OCI-M2 (cell line): ENCODE results near the gene NXPH2.

Source experiments
- DNase-seq: peaks from one replicate; lab custom pipeline; 2025; ENCODE audit not compliant: unreplicated experiment; lab: John Stamatoyannopoulos, UW

Gene NXPH2

GRCh38 chr2:138640921-138641676 lies 139.1 kb downstream of the NXPH2 start:
- no peak for DNase-seq

GRCh38 chr2:138637686-138638085 lies 142.5 kb downstream of the NXPH2 start:
- DNase-seq = no peak

DNA sequence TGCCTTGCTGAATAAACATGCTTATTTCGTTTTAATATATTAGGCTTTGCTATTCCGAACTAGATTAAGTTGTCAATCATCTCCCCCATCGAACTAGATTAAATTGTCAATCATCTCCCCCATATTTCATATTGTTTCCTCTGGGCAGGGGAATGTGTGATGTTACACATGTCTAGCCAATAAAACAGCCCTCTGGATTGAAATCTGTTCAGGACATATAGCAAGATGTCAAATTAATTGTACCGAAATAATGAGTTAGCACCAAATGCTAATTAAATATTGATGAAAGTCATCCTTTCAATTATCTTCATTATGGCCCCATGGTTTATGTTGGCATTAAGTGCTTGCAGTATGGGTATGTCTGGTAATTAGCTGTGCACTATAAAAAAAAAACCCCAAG lies 143.1 kb downstream of the NXPH2 start:
- no peak for DNase-seq

DNA sequence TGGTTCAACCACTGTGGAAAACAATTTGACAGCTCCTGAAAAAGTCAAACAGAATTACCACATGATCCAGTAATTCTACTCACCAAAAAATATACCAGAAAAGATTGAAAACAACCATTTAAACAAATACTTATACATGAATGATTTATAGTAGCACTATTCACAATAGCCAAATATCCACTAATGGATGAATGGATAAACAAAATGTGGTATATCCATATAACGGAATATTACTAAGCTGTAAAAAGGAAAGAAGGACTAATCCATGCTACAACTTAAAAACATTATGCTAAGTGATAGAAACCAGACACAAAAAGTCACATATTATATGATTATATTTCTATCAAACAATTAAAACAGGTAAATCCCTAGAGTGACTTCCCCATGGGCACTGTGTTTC lies 147.1 kb downstream of the NXPH2 start:
- no peak for DNase-seq

DNA sequence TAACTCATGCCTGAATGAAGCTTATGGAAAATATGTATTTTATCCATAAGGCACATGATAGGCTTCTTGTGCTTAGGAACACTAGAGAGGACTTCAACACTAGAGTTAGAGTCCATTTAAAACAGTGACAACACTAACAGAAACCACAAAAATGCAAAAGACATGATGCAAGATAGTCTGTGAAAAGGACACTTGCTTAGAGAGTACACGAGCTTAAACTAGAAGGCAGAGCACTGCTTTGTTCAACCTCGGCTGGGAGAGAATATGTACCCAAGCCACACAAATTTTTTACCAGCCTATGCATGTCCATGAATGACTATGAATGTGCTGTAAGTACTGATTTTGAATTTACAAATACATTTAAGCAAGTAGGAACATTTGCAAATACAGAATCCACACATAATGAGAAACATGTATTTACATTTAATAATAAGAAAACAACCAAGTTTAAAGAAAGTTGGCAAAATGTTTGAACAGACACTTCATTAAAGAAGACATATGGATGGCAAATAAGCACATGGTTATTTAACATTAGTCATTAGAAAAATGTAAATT lies 148.0 kb downstream of the NXPH2 start:
- DNase-seq = no peak

DNA sequence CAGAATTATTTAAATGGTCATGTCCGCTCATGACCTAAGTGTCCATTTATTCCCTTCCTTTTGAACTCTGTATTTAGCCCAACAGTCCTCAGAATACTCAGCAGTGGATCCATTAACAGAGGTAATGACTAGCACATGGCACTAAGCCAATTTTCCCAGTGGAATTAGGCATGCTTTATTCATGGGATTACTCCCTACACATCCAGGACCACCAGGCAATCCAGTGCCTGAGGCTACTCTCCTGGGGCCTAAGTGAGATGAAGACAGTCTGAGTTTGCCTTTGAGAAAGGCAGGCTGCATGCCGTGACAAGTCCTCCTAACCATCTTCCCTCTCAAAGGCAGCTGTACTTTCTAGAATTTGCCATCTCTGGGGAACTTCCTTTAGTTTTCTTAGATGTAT lies 150.0 kb downstream of the NXPH2 start:
- no peak for DNase-seq

DNA sequence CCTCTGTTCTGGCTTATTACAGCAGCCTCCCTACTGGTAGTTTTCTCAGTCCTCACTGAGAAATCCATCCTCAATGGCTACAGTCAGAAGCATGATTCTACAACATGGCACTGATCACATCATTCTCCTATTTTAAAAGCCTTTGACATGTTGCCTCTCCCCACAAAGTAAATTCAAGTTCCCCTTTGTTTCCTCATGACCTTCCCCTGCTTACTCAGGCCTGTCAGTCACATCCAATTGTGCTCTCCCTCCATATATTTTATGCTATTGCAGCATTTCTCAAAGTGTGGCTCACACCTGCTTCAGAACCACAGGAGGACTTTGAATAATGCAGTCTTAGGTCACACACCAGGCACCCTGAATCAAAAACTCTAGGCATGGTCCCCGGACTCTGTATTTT lies 154.0 kb downstream of the NXPH2 start:
- DNase-seq = no peak

DNA sequence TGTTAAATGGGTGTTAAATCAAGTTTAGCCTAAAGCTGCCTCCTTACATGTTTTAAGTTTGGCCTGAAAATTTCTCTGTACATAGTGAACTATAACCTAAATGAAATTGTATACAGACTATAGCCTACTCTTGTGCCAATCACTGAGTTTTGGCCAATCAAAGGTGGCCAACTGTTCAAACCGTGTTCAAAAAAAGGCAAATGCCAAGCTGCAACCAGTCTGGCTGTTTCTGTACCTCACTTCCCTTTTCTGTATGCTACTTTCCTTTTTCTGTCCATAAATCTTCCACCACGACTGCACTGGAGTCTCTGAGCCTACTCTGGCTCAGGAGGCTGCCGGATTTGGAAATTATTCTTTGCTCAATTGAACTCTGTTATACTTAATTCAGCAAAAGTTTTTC lies 157.6 kb downstream of the NXPH2 start:
- DNase-seq = no peak

DNA sequence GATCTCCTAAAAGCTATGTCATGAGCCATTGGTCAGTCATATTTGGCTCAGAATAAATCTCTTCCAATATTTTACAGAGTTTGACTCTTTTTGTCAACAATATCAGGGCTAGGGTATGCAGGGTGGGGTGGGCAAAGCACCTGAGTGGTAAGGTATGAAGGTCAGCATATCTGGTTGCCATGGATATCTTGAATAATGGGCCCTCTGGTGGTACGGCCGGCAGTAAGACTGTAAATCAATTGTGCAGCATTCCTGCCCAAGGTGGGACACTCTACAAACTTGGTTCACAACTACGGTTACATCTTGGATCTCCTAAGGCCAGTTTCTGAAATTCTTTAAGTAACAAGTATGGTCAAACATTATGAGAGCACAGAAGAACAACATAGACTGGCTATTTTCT lies 159.1 kb downstream of the NXPH2 start:
- DNase-seq = no peak

DNA sequence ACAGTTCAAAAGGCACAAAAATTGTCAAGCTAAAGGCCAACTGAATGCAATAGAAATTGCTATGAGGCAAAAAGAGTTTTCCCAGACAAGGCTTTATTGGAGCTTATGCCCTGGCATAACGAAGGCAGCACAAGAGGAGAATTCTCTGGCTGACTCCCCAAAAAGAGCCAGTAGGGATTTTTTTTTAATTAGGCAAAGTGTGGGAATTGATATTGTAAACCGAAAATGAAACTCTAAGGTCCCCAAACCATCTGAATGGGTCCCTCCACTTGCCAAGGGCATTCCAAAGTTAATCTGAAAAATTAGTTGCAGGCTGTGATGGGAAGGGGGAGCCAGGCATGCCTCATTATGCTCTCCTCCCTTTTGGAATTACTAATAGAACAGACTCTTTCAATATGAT lies 159.8 kb downstream of the NXPH2 start:
- no peak for DNase-seq
